Right atrium auricular region (tissue), 2 donors: ENCODE data around the gene RIPOR3. TPM values are rescaled to one million over a fixed set of nuclear protein-coding genes. Genes with fewer than 3 reads are reported as not detected.

Experiments used
- DNase-seq: peaks from one replicate; pipeline ENCODE4 v3.0.0-alpha.2; 2019; ENCODE audit warnings: low spot score
- H3K27ac ChIP-seq, 2 donors: fragments of 200-600 bp; sonication (generic); 1 replicate in 1 of 2; 2 replicates in 1 of 2; pipeline ENCODE4 v1.5.1; 2016 to 2019
- H3K27me3 ChIP-seq, 2 donors: fragments of 200-600 bp; sonication (generic); one replicate each; pipeline versions ENCODE4 v1.5.1 to v1.6.0; 2017 to 2019
- H3K36me3 ChIP-seq: fragments of 200-600 bp; sonication (generic); one replicate; pipeline ENCODE4 v1.5.1; 2016
- H3K4me1 ChIP-seq, 2 donors: fragments of 200-600 bp; sonication (generic); one replicate each; pipeline versions ENCODE4 v1.5.1 to v1.6.0; 2017 to 2019
- H3K4me3 ChIP-seq, 2 donors: fragments of 200-600 bp; sonication (generic); 1 replicate in 1 of 2; 2 replicates in 1 of 2; pipeline ENCODE4 v1.5.1; 2017 to 2019; ENCODE audit warnings: mild to moderate bottlenecking in 1 of 2, moderate library complexity in 1 of 2
- H3K9me3 ChIP-seq, 2 donors: fragments of 200-600 bp; sonication (generic); one replicate each; pipeline ENCODE4 v1.5.1; 2019
- total RNA-seq, 2 donors: library from RNA; depleted of rRNA; stranded (reverse); fragments of >200 nt; gene quantifications; one replicate each; pipeline ENCODE4 v1.1.0, GENCODE V29; 2016
- TF ChIP-seq, protein P1 (sequence below), 2 donors: fragments of 200-600 bp; sonication (generic); IDR thresholded peaks; one replicate each; pipeline ENCODE4 v1.5.1; 2019; ENCODE audit warnings: antibody characterized with exemption in 2 of 2

Gene RIPOR3
- total RNA-seq, 2 donors from 2014 or later, result 2.9 to 4.7 TPM

GRCh38 chr20:50609438-50609989 lies 81.8 kb downstream of the RIPOR3 start:
- Histone ChIP-seq H3K4me1 (no peaks in the 10 kb centered on the region), H3K36me3 (no peaks in the 10 kb centered on the region), H3K9me3 (no peaks in the 10 kb centered on the region), H3K27ac (no peak overlapping the region), H3K4me3 (no peak overlapping the region), H3K27me3 (no peaks in the 10 kb centered on the region)
- no peak for DNase-seq
- TF ChIP-seq, protein P1, sequence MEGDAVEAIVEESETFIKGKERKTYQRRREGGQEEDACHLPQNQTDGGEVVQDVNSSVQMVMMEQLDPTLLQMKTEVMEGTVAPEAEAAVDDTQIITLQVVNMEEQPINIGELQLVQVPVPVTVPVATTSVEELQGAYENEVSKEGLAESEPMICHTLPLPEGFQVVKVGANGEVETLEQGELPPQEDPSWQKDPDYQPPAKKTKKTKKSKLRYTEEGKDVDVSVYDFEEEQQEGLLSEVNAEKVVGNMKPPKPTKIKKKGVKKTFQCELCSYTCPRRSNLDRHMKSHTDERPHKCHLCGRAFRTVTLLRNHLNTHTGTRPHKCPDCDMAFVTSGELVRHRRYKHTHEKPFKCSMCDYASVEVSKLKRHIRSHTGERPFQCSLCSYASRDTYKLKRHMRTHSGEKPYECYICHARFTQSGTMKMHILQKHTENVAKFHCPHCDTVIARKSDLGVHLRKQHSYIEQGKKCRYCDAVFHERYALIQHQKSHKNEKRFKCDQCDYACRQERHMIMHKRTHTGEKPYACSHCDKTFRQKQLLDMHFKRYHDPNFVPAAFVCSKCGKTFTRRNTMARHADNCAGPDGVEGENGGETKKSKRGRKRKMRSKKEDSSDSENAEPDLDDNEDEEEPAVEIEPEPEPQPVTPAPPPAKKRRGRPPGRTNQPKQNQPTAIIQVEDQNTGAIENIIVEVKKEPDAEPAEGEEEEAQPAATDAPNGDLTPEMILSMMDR (IDR thresholded peaks at IDR 0.05), result no peak

DNA sequence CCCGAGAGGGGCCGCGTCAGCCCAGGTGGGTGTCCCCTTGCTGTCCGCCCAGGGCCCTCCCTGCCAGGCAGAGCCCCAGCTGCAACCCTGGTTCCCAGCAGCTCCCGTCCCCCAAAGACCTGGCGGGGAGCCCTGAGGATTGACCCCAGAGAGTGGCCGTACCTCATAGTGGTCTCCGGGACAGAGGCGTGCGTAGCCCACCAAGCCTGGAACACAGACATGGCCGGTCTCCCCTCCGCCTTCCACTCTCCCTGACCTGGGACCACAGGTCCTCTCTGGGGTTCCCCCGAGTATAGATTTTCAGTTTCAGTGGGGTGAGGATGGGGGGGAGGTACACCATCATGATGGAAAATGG lies 82.6 kb downstream of the RIPOR3 start:
- Histone ChIP-seq H3K27ac (no peak overlapping the region), H3K4me1 (no peaks in the 10 kb centered on the region), H3K36me3 (no peaks in the 10 kb centered on the region), H3K4me3 (no peak overlapping the region), H3K27me3 (no peaks in the 10 kb centered on the region), H3K9me3 (no peaks in the 10 kb centered on the region)
- TF ChIP-seq, protein P1 (IDR thresholded peaks at IDR 0.05), result no peak
- DNase-seq, result no peak

- Histone ChIP-seq H3K36me3 (no peaks in the 10 kb centered on the region), H3K4me1 (no peaks in the 10 kb centered on the region), H3K9me3 (no peaks in the 10 kb centered on the region), H3K4me3 (no peak overlapping the region), H3K27ac (no peak overlapping the region), H3K27me3 (no peaks in the 10 kb centered on the region)
- TF ChIP-seq, protein P1 (IDR thresholded peaks at IDR 0.05), result no peak
- DNase-seq, result no peak
Observed at GRCh38 chr20:50607850-50608749, 83.2 kb downstream of the RIPOR3 start.

DNA sequence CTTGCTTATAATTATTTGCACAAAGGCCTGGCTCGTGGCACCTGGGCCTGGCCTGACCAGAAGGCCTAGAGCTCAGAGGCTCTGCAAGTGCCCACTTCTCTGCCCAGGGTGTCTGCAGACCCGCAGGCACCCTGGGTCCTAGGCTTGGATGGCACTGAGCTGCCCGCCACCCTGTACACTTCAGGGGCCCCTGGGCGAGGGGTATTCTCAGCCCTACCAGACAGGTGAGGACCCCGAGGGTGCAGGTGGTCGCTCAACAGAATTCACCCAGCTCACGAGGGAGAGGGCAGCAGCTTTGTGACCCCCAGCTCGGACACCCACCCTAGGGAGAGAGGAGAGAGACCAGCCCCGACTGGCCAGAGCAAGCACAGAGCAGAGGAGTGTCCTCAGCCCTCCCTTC lies 83.9 kb downstream of the RIPOR3 start:
- Histone ChIP-seq H3K36me3 (no peaks in the 10 kb centered on the region), H3K27ac (no peak overlapping the region), H3K9me3 (no peaks in the 10 kb centered on the region), H3K4me3 (no peak overlapping the region), H3K27me3 (no peaks in the 10 kb centered on the region), H3K4me1 (no peaks in the 10 kb centered on the region)
- TF ChIP-seq, protein P1 (IDR thresholded peaks at IDR 0.05), result no peak
- DNase-seq, result no peak

- no peak overlapping the region for H3K4me3 ChIP-seq
- H3K27ac ChIP-seq, result no peak overlapping the region
- DNase-seq, result no peak
- TF ChIP-seq, protein P1 (IDR thresholded peaks at IDR 0.05), result no peak
- no peaks in the 10 kb centered on the region for H3K9me3 ChIP-seq
- no peaks in the 10 kb centered on the region for H3K36me3 ChIP-seq
- no peaks in the 10 kb centered on the region for H3K27me3 ChIP-seq
- H3K4me1 ChIP-seq, result no peaks in the 10 kb centered on the region
Observed at GRCh38 chr20:50605136-50605535, 86.2 kb downstream of the RIPOR3 start.
